Neuronal stem cell (in vitro differentiated cells): ENCODE results near the gene C14orf93.

Experiments
- DNase-seq: peaks from one replicate; pipeline ENCODE4 v3.0.0-alpha.2; 2013; ENCODE audit warnings: low spot score
- H2AFZ ChIP-seq: one replicate; pipeline ENCODE4 v1.6.1; 2013; ENCODE audit warnings: mild to moderate bottlenecking, low read length, inconsistent platforms
- H2AK5ac ChIP-seq: 2 replicates; pipeline ENCODE4 v1.6.1; 2013; ENCODE audit warnings: low read depth, mild to moderate bottlenecking, inconsistent platforms, low read length, moderate library complexity, mixed read lengths
- H2BK120ac ChIP-seq: 2 replicates; pipeline ENCODE4 v1.6.1; 2013; ENCODE audit warnings: low read depth, mild to moderate bottlenecking, inconsistent platforms, low read length, moderate library complexity, mixed read lengths
- H2BK12ac ChIP-seq: one replicate; pipeline ENCODE4 v1.6.1; 2013; ENCODE audit warnings: low read length, inconsistent platforms
- H2BK15ac ChIP-seq: 2 replicates; pipeline ENCODE4 v1.6.1; 2013; ENCODE audit warnings: mild to moderate bottlenecking, low read length, inconsistent platforms, mixed read lengths
- H2BK5ac ChIP-seq: one replicate; pipeline ENCODE4 v1.6.1; 2013; ENCODE audit warnings: inconsistent platforms, mild to moderate bottlenecking, low read length, moderate library complexity
- H3K14ac ChIP-seq: one replicate; pipeline ENCODE4 v1.6.1; 2013; ENCODE audit warnings: low read length, inconsistent platforms
- H3K18ac ChIP-seq: 2 replicates; pipeline ENCODE4 v1.6.1; 2013; ENCODE audit warnings: low read length, inconsistent platforms
- H3K23ac ChIP-seq: 2 replicates; pipeline ENCODE4 v1.6.1; 2013; ENCODE audit warnings: low read depth, mild to moderate bottlenecking, mixed read lengths, low read length, inconsistent platforms; ENCODE audit not compliant: poor library complexity
- H3K27ac ChIP-seq: replicated peaks from 3 replicates; pipeline ENCODE4 v1.5.1; 2013; ENCODE audit warnings: low read length, inconsistent platforms
- H3K27me3 ChIP-seq, 3 experiments: 2 replicates each; pipeline ENCODE4 v1.6.1; 2013; ENCODE audit warnings: low read length in 3 of 3, mild to moderate bottlenecking in 2 of 3, inconsistent platforms in 1 of 3, low read depth in 1 of 3, mixed read lengths in 1 of 3, moderate library complexity in 1 of 3; ENCODE audit not compliant: control insufficient read depth in 3 of 3, insufficient read depth in 3 of 3
- H3K36me3 ChIP-seq, 2 donors: replicated peaks in 1 of 2; 2 replicates each; pipeline ENCODE4 v1.6.1; 2013; ENCODE audit warnings: low read length in 2 of 2; ENCODE audit not compliant: control insufficient read depth in 2 of 2, insufficient read depth in 2 of 2
- H3K4ac ChIP-seq: 2 replicates; pipeline ENCODE4 v1.6.1; 2013; ENCODE audit warnings: inconsistent platforms, mild to moderate bottlenecking, low read length, moderate library complexity
- H3K4me1 ChIP-seq, 2 donors: 1 replicate in 1 of 2; 2 replicates in 1 of 2; pipeline ENCODE4 v1.6.1; 2013; ENCODE audit warnings: low read length in 2 of 2, low read depth in 1 of 2; ENCODE audit not compliant: control insufficient read depth in 2 of 2, insufficient read depth in 1 of 2
- H3K4me2 ChIP-seq: one replicate; pipeline ENCODE4 v1.6.1; 2013; ENCODE audit warnings: mild to moderate bottlenecking, low read length, inconsistent platforms; ENCODE audit not compliant: insufficient read depth, poor library complexity, severe bottlenecking
- H3K4me3 ChIP-seq, 2 donors: 2 replicates each; pipeline ENCODE4 v1.5.1; 2013; ENCODE audit warnings: low read length in 2 of 2, mild to moderate bottlenecking in 2 of 2, inconsistent platforms in 1 of 2, moderate library complexity in 1 of 2
- H3K79me1 ChIP-seq: one replicate; pipeline ENCODE4 v1.6.1; 2013; ENCODE audit warnings: low read depth, mild to moderate bottlenecking, inconsistent platforms, low read length, moderate library complexity
- H3K9ac ChIP-seq: one replicate; pipeline ENCODE4 v1.6.1; 2013; ENCODE audit warnings: mild to moderate bottlenecking, low read depth, low read length, inconsistent platforms; ENCODE audit not compliant: poor library complexity
- H3K9me3 ChIP-seq, 2 donors: replicated peaks in 1 of 2; 2 replicates each; pipeline versions ENCODE3 to v1.6.1; 2013; ENCODE audit warnings: low read length in 2 of 2, mild to moderate bottlenecking in 2 of 2, inconsistent platforms in 1 of 2, low read depth in 1 of 2, mixed read lengths in 1 of 2, moderate library complexity in 1 of 2; ENCODE audit not compliant: control insufficient read depth in 2 of 2, insufficient read depth in 1 of 2
- H4K8ac ChIP-seq: one replicate; pipeline ENCODE4 v1.6.1; 2013; ENCODE audit warnings: low read depth, mild to moderate bottlenecking, inconsistent platforms, low read length, moderate library complexity
- H4K91ac ChIP-seq: one replicate; pipeline ENCODE4 v1.6.1; 2013; ENCODE audit warnings: low read length, low read depth, mild to moderate bottlenecking, inconsistent platforms; ENCODE audit not compliant: poor library complexity
- WGBS, 2 donors: extraction: QIAGEN DNeasy Blood & Tissue Kit; methylation state at CpG; one replicate each; pipeline ENCODE4 v1.1.7; 2013; ENCODE audit warnings: missing lambda C conversion rate in 2 of 2, mixed read lengths in 1 of 2; ENCODE audit not compliant: insufficient read length in 2 of 2, insufficient replicate concordance in 1 of 2; ENCODE audit errors: extremely low coverage in 2 of 2; 5-methylcytosine and 5-hydroxymethylcytosine counted together

Gene C14orf93

GRCh38 chr14:22982477-22983245 lies 27.3 kb downstream of the C14orf93 start, which contains the start of gene AJUBA:
Gene AJUBA, minus strand, starts transcription at chr14:22982551. Its CDS starts 285 bp downstream, at chr14:22982266.
- Histone ChIP-seq H2BK120ac (peak within 1 kb of the TSS; percentile 89), H2BK15ac (peak within 1 kb of the TSS; percentile 34), H3K9me3 (peaks cover 0 to 2% of the 10 kb centered on the region in 2 donors), H3K27me3 (no peaks in the 10 kb centered on the region), H2AFZ (peak within 1 kb of the TSS; percentile 81), H3K4me3 (peak within 1 kb of the TSS; percentile 77 to 93), H3K4me1 (peaks cover 15 to 24% of the 10 kb centered on the region in 2 donors), H3K27ac (peak within 1 kb of the TSS; percentile 94), H3K36me3 (peaks cover 9 to 36% of the 10 kb centered on the region in 2 donors), H3K23ac (peak within 1 kb of the TSS; percentile 70), H2BK12ac (no peak within 1 kb of the TSS), H4K91ac (peak within 1 kb of the TSS; percentile 59), H3K14ac (peak within 1 kb of the TSS; percentile 91), H3K9ac (peak within 1 kb of the TSS; percentile 98), H3K18ac (peak within 1 kb of the TSS; percentile 99), H3K4me2 (peak within 1 kb of the TSS; percentile 69), H2BK5ac (peak within 1 kb of the TSS; percentile 97), H3K4ac (peak within 1 kb of the TSS; percentile 86), H4K8ac (no peak within 1 kb of the TSS), H2AK5ac (peak within 1 kb of the TSS; percentile 93), H3K79me1 (peaks cover 12% of the 10 kb centered on the region)
- no CpG with 5 or more reads among the region's 48 CpGs for WGBS, 2 donors
- DNase-seq = peak; percentile 93

DNA sequence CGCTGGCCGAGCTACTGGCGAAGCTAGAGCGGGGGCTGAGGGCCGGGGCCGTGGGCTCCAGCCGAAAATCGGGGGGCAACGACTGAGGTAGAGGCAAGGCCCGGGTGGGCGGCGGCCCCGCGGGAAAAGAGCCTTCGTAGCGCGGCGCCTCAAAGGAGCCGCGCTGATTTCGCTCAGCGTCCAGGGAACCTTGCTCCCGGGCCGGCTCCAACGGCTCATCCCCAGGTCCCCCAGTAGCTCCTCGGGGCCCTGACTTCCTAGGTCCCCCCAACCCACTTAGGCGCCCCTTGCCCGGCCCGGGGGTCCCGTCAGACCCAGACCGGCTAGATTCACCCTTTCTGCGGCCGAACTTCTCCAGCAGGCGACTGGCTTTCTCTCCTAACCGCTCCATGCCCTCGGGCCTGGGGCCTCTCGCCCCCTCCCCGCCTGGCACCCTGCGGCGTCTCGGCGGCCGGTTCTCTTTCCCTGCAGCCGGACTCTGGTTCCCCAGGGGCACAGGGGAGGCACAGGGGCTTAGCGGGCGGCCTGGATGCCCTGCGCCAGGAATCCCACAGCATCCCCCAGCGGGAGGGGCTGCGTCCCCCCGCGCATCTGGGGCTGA lies 28.0 kb downstream of the C14orf93 start:
- Histone ChIP-seq H3K4ac (peak overlapping the region; percentile 86), H3K14ac (peak overlapping the region; percentile 91), H4K91ac (no peak overlapping the region), H3K27ac (peak overlapping the region; percentile 85), H3K36me3 (peaks cover 9 to 34% of the 10 kb centered on the region in 2 donors), H2BK12ac (no peak overlapping the region), H3K18ac (peak overlapping the region; percentile 99), H3K23ac (peak overlapping the region; percentile 70), H2AFZ (peak overlapping the region; percentile 81), H3K9me3 (peaks cover 0 to 2% of the 10 kb centered on the region in 2 donors), H3K4me3 (peak overlapping the region; percentile 77 to 93), H4K8ac (no peak overlapping the region), H2BK15ac (no peak overlapping the region), H3K27me3 (no peaks in the 10 kb centered on the region), H3K9ac (peak overlapping the region; percentile 98), H2BK5ac (peak overlapping the region; percentile 97), H3K4me2 (peak overlapping the region; percentile 52), H2AK5ac (peak overlapping the region; percentile 93), H3K4me1 (peaks cover 18 to 30% of the 10 kb centered on the region in 2 donors), H2BK120ac (peak overlapping the region; percentile 89), H3K79me1 (peaks cover 12% of the 10 kb centered on the region)
- WGBS, 2 donors = no CpG with 5 or more reads among the region's 51 CpGs
- DNase-seq = no peak

- Histone ChIP-seq H2BK5ac (peak overlapping the region; percentile 97), H3K36me3 (peaks cover 12 to 38% of the 10 kb centered on the region in 2 donors), H3K9ac (peak overlapping the region; percentile 98), H2BK15ac (peak overlapping the region; percentile 34), H4K8ac (no peak overlapping the region), H3K23ac (peak overlapping the region; percentile 70), H3K14ac (peak overlapping the region; percentile 91), H3K4ac (peak overlapping the region; percentile 86), H2BK12ac (no peak overlapping the region), H2BK120ac (peak overlapping the region; percentile 89), H3K4me2 (peak overlapping the region; percentile 52), H3K27ac (peak overlapping the region; percentile 85), H3K9me3 (peaks cover 0 to 2% of the 10 kb centered on the region in 2 donors), H2AFZ (peak overlapping the region; percentile 81), H4K91ac (no peak overlapping the region), H3K18ac (peak overlapping the region; percentile 99), H2AK5ac (peak overlapping the region; percentile 93), H3K4me1 (peaks cover 25 to 37% of the 10 kb centered on the region in 2 donors), H3K27me3 (no peaks in the 10 kb centered on the region), H3K4me3 (peak overlapping the region; percentile 77 to 93), H3K79me1 (peaks cover 12% of the 10 kb centered on the region)
- WGBS, 2 donors = no CpG with 5 or more reads among the region's 76 CpGs
- DNase-seq = no peak
These were observed 28.7 kb downstream of the C14orf93 start for GRCh38 chr14:22981090-22981875.
